ENCODE results near the gene EFHC1.

The EFHC1 gene

GRCh38 chr6:52558266-52559000, 138.3 kb downstream of the EFHC1 start:
- no peak for DNase-seq

GRCh38 chr6:52560462-52560861, 140.3 kb downstream of the EFHC1 start:
- DNase-seq: peak; percentile 25

- no peak for DNase-seq
Measured at GRCh38 chr6:52562911-52563310, 142.8 kb downstream of the EFHC1 start.

- no peak for DNase-seq
Measured at GRCh38 chr6:52564856-52565255, 144.7 kb downstream of the EFHC1 start.

GRCh38 chr6:52566201-52566600, 146.1 kb downstream of the EFHC1 start:
- no peak for DNase-seq

GRCh38 chr6:52566853-52567279, 146.7 kb downstream of the EFHC1 start:
- DNase-seq: no peak

- DNase-seq: no peak
Measured at GRCh38 chr6:52568320-52568719, 148.2 kb downstream of the EFHC1 start.

- DNase-seq: no peak
Measured at GRCh38 chr6:52570291-52570700, 150.2 kb downstream of the EFHC1 start.

GRCh38 chr6:52571099-52571755, 151.1 kb downstream of the EFHC1 start:
- peak; percentile 24 for DNase-seq

GRCh38 chr6:52572536-52572935, 152.4 kb downstream of the EFHC1 start:
- DNase-seq: no peak

- no peak for DNase-seq
Measured at GRCh38 chr6:52573295-52573694, 153.2 kb downstream of the EFHC1 start.
